Caco-2 (cell line): ENCODE results near the gene RASSF3. TPM values are rescaled to one million over a fixed set of nuclear protein-coding genes. Genes with fewer than 3 reads are reported as not detected.

Experiments
- BruUV-seq: library from RNA; stranded (reverse); fragments of 400-500 nt; replicated peaks from 2 replicates; lab custom pipeline; 2021; lab: Mats Ljungman, UMichigan
- CTCF ChIA-PET: fragments of 300-600 bp; sonication (Branson Sonifier 250); formaldehyde crosslinking; loops from one replicate; lab custom pipeline; 2022; ENCODE audit warnings: antibody characterized with exemption; lab: Charles Lee
- POLR2A ChIA-PET: fragments of 300-600 bp; sonication (Branson Sonifier 250); formaldehyde crosslinking; loops from one replicate; lab custom pipeline; 2022; ENCODE audit warnings: antibody characterized with exemption; lab: Charles Lee
- DNase-seq, 2 experiments: peaks; one replicate each; pipeline versions ENCODE4 v3.0.0 to v3.0.0-alpha.2; 2020 to 2022
- H3K27me3 ChIP-seq: replicated peaks from 2 replicates; pipeline ENCODE4 v1.6.0; 2011; ENCODE audit warnings: low read length; ENCODE audit not compliant: control insufficient read depth, insufficient read depth
- H3K36me3 ChIP-seq: 2 replicates; pipeline ENCODE4 v1.5.1; 2011; ENCODE audit warnings: low read length; ENCODE audit not compliant: control insufficient read depth, insufficient read depth
- H3K4me1 ChIP-seq: fragments of 250-450 bp; sonication (Bioruptor Pico); 2 replicates; pipeline ENCODE4 v1.5.1; 2020; ENCODE audit warnings: mild to moderate bottlenecking
- H3K4me3 ChIP-seq: 2 replicates; pipeline ENCODE4 v1.5.1; 2011; ENCODE audit warnings: low read depth, mild to moderate bottlenecking, control low read depth, low read length
- H3K9me3 ChIP-seq: fragments of 250-450 bp; sonication (Bioruptor Pico); 2 replicates; pipeline ENCODE4 v1.5.1; 2020; ENCODE audit warnings: mild to moderate bottlenecking, moderate library complexity
- H3K27ac Mint-ChIP-seq: one replicate; pipeline ENCODE4 v1.8.0; 2022; ENCODE audit warnings: mixed read lengths; ENCODE audit not compliant: unreplicated experiment
- H3K27me3 Mint-ChIP-seq: one replicate; pipeline ENCODE4 v1.8.0; 2022; ENCODE audit warnings: mixed read lengths; ENCODE audit not compliant: insufficient read depth, unreplicated experiment
- H3K36me3 Mint-ChIP-seq: one replicate; pipeline ENCODE4 v1.8.0; 2022; ENCODE audit warnings: mild to moderate bottlenecking, mixed read lengths; ENCODE audit not compliant: insufficient read depth, unreplicated experiment
- H3K4me1 Mint-ChIP-seq: one replicate; pipeline ENCODE4 v1.8.0; 2022; ENCODE audit warnings: low read depth, mixed read lengths; ENCODE audit not compliant: unreplicated experiment
- H3K4me3 Mint-ChIP-seq: one replicate; pipeline ENCODE4 v1.8.0; 2022; ENCODE audit warnings: mild to moderate bottlenecking, moderate library complexity, mixed read lengths; ENCODE audit not compliant: unreplicated experiment
- H3K9me3 Mint-ChIP-seq: one replicate; pipeline ENCODE4 v1.8.0; 2022; ENCODE audit warnings: mixed read lengths; ENCODE audit not compliant: unreplicated experiment
- intact Hi-C: fragments of 100-400 bp; cut with micrococcal nuclease; formaldehyde crosslinking; loops from one replicate; pipeline ENCODE4 v1.10.0; 2022; ENCODE audit not compliant: unreplicated experiment
- total RNA-seq: library from RNA; stranded (reverse); gene quantifications from 2 replicates; pipeline ENCODE4 v1.2.3, GENCODE V29; 2022
- TF ChIP-seq, protein P1 (sequence below), 2 experiments: fragments of 200-600 bp in 1 of 2; IDR thresholded peaks; 1 replicate in 1 of 2; 2 replicates in 1 of 2; pipeline versions ENCODE4 v1.5.1 to v1.8.0; 2011 to 2022; ENCODE audit warnings: antibody characterized with exemption in 1 of 2, control low read depth in 1 of 2, inconsistent platforms in 1 of 2, low read depth in 1 of 2, low read length in 1 of 2, mild to moderate bottlenecking in 1 of 2, moderate library complexity in 1 of 2; ENCODE audit not compliant: insufficient read depth in 1 of 2, severe bottlenecking in 1 of 2, unreplicated experiment in 1 of 2

Gene RASSF3
- total RNA-seq, 1 experiment from 2014 or later, result 25.7 TPM

DNA sequence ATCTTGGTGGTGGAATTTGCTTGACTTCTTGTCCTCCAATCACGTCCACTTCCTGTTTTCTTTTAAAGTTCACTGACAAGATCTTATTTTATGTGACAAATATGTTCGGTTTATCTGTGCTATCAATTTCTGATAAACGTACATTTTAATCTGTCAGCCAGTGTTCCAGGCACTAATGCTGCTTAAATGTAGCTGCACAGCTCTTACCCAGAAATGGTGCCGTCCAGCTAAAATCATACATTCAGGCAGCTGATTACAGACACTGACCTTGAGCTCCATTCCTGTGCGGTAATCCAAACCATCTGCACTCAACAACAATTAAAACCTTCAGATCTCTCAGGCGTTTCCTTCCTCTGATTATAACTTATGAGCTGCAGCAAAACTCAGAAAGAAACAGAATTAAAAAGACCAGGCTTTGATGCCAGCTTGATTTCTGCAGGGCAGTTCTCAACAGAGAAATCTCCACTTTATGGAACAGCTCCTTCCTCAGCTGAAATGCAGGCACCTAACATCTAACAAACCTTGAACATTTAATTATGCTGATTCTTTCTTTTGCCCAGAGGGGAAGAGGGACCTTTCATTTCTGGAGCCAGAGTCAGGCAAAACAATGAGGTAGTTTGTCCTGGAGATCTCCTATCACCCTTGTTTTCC is 26.4 kb upstream of the RASSF3 start:
- H3K4me3 Mint-ChIP-seq, result no peak overlapping the region
- TF ChIP-seq, protein P1, sequence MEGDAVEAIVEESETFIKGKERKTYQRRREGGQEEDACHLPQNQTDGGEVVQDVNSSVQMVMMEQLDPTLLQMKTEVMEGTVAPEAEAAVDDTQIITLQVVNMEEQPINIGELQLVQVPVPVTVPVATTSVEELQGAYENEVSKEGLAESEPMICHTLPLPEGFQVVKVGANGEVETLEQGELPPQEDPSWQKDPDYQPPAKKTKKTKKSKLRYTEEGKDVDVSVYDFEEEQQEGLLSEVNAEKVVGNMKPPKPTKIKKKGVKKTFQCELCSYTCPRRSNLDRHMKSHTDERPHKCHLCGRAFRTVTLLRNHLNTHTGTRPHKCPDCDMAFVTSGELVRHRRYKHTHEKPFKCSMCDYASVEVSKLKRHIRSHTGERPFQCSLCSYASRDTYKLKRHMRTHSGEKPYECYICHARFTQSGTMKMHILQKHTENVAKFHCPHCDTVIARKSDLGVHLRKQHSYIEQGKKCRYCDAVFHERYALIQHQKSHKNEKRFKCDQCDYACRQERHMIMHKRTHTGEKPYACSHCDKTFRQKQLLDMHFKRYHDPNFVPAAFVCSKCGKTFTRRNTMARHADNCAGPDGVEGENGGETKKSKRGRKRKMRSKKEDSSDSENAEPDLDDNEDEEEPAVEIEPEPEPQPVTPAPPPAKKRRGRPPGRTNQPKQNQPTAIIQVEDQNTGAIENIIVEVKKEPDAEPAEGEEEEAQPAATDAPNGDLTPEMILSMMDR (IDR thresholded peaks at IDR 0.05; ENCODE audit: insufficient read depth in 1 of 2, low read depth in 1 of 2, low read length in 1 of 2, severe bottlenecking in 1 of 2, unreplicated experiment in 1 of 2), result no peak
- ChIA-PET CTCF (no interaction called here), POLR2A (no interaction called here)
- Histone ChIP-seq H3K4me3 (no peak overlapping the region), H3K9me3 (no peaks in the 10 kb centered on the region), H3K36me3 (no peaks in the 10 kb centered on the region), H3K27me3 (no peaks in the 10 kb centered on the region), H3K4me1 (no peaks in the 10 kb centered on the region)
- BruUV-seq, result no TSS peak
- H3K4me1 Mint-ChIP-seq, result peaks cover 6% of the 10 kb centered on the region
- H3K27ac Mint-ChIP-seq, result no peak overlapping the region
- DNase-seq, result no peak
- intact Hi-C loops, result no loop called here
- no peaks in the 10 kb centered on the region for H3K36me3 Mint-ChIP-seq
- no peaks in the 10 kb centered on the region for H3K27me3 Mint-ChIP-seq
- H3K9me3 Mint-ChIP-seq, result no peaks in the 10 kb centered on the region

DNA sequence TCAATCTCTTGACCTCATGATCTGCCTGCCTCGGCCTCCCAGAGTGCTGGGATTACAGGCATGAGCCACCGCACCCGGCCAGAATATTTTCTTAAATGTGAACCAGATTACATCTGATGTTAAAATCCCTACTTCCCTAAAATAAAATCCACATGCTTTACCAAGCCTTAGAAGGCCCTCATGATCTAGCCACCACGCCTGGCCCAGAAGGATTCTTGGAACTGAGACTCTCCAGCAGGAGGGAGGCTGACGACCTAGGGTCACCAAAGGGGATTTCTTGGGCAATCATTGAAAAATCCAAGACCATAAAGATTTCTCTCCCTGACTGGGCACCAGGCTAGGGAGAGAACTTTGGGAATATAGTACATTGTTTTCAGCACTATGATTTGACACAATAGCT is 25.2 kb upstream of the RASSF3 start:
- Mint-ChIP-seq H3K27ac (no peak overlapping the region), H3K4me3 (no peak overlapping the region), H3K4me1 (peaks cover 6% of the 10 kb centered on the region), H3K36me3 (no peaks in the 10 kb centered on the region), H3K27me3 (no peaks in the 10 kb centered on the region), H3K9me3 (no peaks in the 10 kb centered on the region)
- TF ChIP-seq, protein P1 (IDR thresholded peaks at IDR 0.05; ENCODE audit: insufficient read depth in 1 of 2, low read depth in 1 of 2, low read length in 1 of 2, severe bottlenecking in 1 of 2, unreplicated experiment in 1 of 2), result no peak
- Histone ChIP-seq H3K9me3 (no peaks in the 10 kb centered on the region), H3K27me3 (no peaks in the 10 kb centered on the region), H3K4me1 (no peaks in the 10 kb centered on the region), H3K4me3 (no peak overlapping the region), H3K36me3 (no peaks in the 10 kb centered on the region)
- ChIA-PET POLR2A (no interaction called here), CTCF (no interaction called here)
- no peak for DNase-seq
- intact Hi-C loops, result no loop called here
- BruUV-seq, result no TSS peak

DNA sequence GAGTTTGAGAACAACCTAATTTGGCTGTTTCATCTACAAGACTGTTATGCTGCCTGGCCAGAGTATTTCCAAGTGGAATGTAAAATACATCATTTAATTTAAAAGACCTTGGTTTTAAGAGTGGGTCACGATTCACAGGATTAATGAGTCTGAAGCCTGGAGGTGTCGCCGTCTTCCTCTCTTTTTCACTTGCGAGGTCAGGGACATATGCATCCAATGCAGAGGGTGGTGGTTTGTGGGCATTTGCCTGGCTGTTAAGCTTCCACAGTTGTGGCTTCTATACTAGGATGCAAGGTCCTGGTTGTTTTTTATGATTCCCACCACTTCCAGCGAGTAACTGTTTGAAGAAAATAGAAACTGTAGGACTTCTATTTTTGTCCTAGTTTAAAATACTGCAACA is 22.8 kb upstream of the RASSF3 start:
- ChIA-PET CTCF (no interaction called here), POLR2A (no interaction called here)
- H3K4me1 Mint-ChIP-seq, result no peaks in the 10 kb centered on the region
- no peak overlapping the region for H3K27ac Mint-ChIP-seq
- H3K4me1 ChIP-seq, result no peaks in the 10 kb centered on the region
- BruUV-seq, result no TSS peak
- H3K27me3 Mint-ChIP-seq, result no peaks in the 10 kb centered on the region
- TF ChIP-seq, protein P1 (IDR thresholded peaks at IDR 0.05; ENCODE audit: insufficient read depth in 1 of 2, low read depth in 1 of 2, low read length in 1 of 2, severe bottlenecking in 1 of 2, unreplicated experiment in 1 of 2), result no peak
- no peaks in the 10 kb centered on the region for H3K27me3 ChIP-seq
- H3K4me3 ChIP-seq, result no peak overlapping the region
- no peaks in the 10 kb centered on the region for H3K36me3 ChIP-seq
- intact Hi-C loops, result loop anchor here (1.0 kb wide), 1 partner anchor 109 kb away; no protein-coding TSS in a partner anchor
- no peaks in the 10 kb centered on the region for H3K9me3 Mint-ChIP-seq
- DNase-seq, result no peak
- H3K4me3 Mint-ChIP-seq, result no peak overlapping the region
- no peaks in the 10 kb centered on the region for H3K36me3 Mint-ChIP-seq
- H3K9me3 ChIP-seq, result no peaks in the 10 kb centered on the region
